Measurements from ENCODE around the gene SLAMF9. TPM values are rescaled to one million over a fixed set of nuclear protein-coding genes. Genes with fewer than 3 reads are reported as not detected.
A peak's percentile ranks its signal among the peaks of the same experiment; 100 is the strongest.

SLAMF9 gene
- total RNA-seq, 5 donors from 2014 or later (not counting 1 experiment from before 2014, with no cell fraction given): not detected

GRCh38 chr1:159935719-159936272 lies 18.2 kb downstream of the SLAMF9 start:
- Histone ChIP-seq H3K9me3 (no peaks in the 10 kb centered on the region), H3K4me1 (ENCODE audit: control insufficient read depth in 1 of 2, extremely low read depth in 1 of 2, insufficient read depth in 2 of 2, low read length in 2 of 2) (peaks cover 4 to 17% of the 10 kb centered on the region in 2 experiments), H3K36me3 (ENCODE audit: control insufficient read depth in 2 of 2, extremely low read depth in 1 of 2, insufficient read depth in 1 of 2, low read length in 1 of 2) (no peaks in the 10 kb centered on the region), H3K27ac (ENCODE audit: low read length) (no peak overlapping the region), H3K4me3 (ENCODE audit: control insufficient read depth in 1 of 2, extremely low read depth in 1 of 2, low read length in 1 of 2) (no peak overlapping the region), H3K27me3 (replicated peaks in 1 of 2; ENCODE audit: control insufficient read depth in 2 of 2, extremely low read depth in 1 of 2, insufficient read depth in 2 of 2, low read length in 1 of 2) (peaks cover 0 to 38% of the 10 kb centered on the region in 2 experiments)
- H3K9me3 Mint-ChIP-seq: no peaks in the 10 kb centered on the region
- peaks cover 0 to 12% (median 8%) of the 10 kb centered on the region in 3 donors for H3K4me1 Mint-ChIP-seq
- DNase-seq (no peak), ATAC-seq (replicated peaks in 1 of 4) (peak in 1 of 4 experiments; percentile 7)
- H3K27me3 Mint-ChIP-seq: peaks cover 4 to 5% of the 10 kb centered on the region in 2 donors
- H3K27ac Mint-ChIP-seq: no peak overlapping the region
- WGBS (ENCODE audit: insufficient coverage): 100% methylated on average over 1 of the region's 4 CpGs
- H3K4me3 Mint-ChIP-seq: no peak overlapping the region
- no peaks in the 10 kb centered on the region for H3K36me3 Mint-ChIP-seq
- CTCF ChIA-PET: interaction anchor here (0.5 to 2.1 kb wide), 7 partner anchors 12 to 327 kb away, joined by 3 to 5 read pairs (median 3); partner anchors contain the start of gene CFAP45 (in 1 of the 2)
- POLR2A ChIA-PET: interaction anchor here in 1 of 2 donors (1.5 kb wide), 1 partner anchor 11 kb away, joined by 4 read pairs; the partner anchor contains the start of gene TAGLN2

GRCh38 chr1:159935305-159935704 lies 18.7 kb downstream of the SLAMF9 start:
- Histone ChIP-seq H3K27me3 (replicated peaks in 1 of 2; ENCODE audit: control insufficient read depth in 2 of 2, extremely low read depth in 1 of 2, insufficient read depth in 2 of 2, low read length in 1 of 2) (peaks cover 0 to 38% of the 10 kb centered on the region in 2 experiments), H3K36me3 (ENCODE audit: control insufficient read depth in 2 of 2, extremely low read depth in 1 of 2, insufficient read depth in 1 of 2, low read length in 1 of 2) (no peaks in the 10 kb centered on the region), H3K9me3 (no peaks in the 10 kb centered on the region), H3K4me1 (ENCODE audit: control insufficient read depth in 1 of 2, extremely low read depth in 1 of 2, insufficient read depth in 2 of 2, low read length in 2 of 2) (peaks cover 4 to 17% of the 10 kb centered on the region in 2 experiments), H3K27ac (ENCODE audit: low read length) (no peak overlapping the region), H3K4me3 (ENCODE audit: control insufficient read depth in 1 of 2, extremely low read depth in 1 of 2, low read length in 1 of 2) (no peak overlapping the region)
- peaks cover 0 to 12% (median 8%) of the 10 kb centered on the region in 3 donors for H3K4me1 Mint-ChIP-seq
- H3K4me3 Mint-ChIP-seq: no peak overlapping the region
- ChIA-PET POLR2A (interaction anchor here in 1 of 2 donors (1.5 kb wide), 1 partner anchor 10 kb away, joined by 4 read pairs; the partner anchor contains the start of gene TAGLN2), CTCF (interaction anchor here (0.5 to 2.1 kb wide), 4 partner anchors 12 to 327 kb away, joined by 3 to 5 read pairs (median 4); no protein-coding TSS in a partner anchor)
- H3K27ac Mint-ChIP-seq: no peak overlapping the region
- ATAC-seq (replicated peaks in 1 of 4) (no peak), DNase-seq (no peak)
- H3K9me3 Mint-ChIP-seq: no peaks in the 10 kb centered on the region
- no peaks in the 10 kb centered on the region for H3K36me3 Mint-ChIP-seq
- 89% methylated on average over 9 of the region's 11 CpGs for WGBS (ENCODE audit: insufficient coverage)
- H3K27me3 Mint-ChIP-seq: peaks cover 4 to 5% of the 10 kb centered on the region in 2 donors

GRCh38 chr1:159934136-159935039 lies 19.6 kb downstream of the SLAMF9 start:
- ChIA-PET POLR2A (interaction anchor here in 1 of 2 donors (1.5 kb wide), 1 partner anchor 9 kb away, joined by 4 read pairs; the partner anchor contains the start of gene TAGLN2), CTCF (interaction anchor here (0.7 to 2.1 kb wide), 4 partner anchors 11 to 72 kb away, joined by 3 to 5 read pairs (median 3); no protein-coding TSS in a partner anchor)
- peaks cover 0 to 12% (median 8%) of the 10 kb centered on the region in 3 donors for H3K4me1 Mint-ChIP-seq
- H3K27ac Mint-ChIP-seq: no peak overlapping the region
- no peaks in the 10 kb centered on the region for H3K9me3 Mint-ChIP-seq
- DNase-seq (no peak), ATAC-seq (replicated peaks in 1 of 4) (no peak)
- H3K4me3 Mint-ChIP-seq: no peak overlapping the region
- Histone ChIP-seq H3K9me3 (no peaks in the 10 kb centered on the region), H3K27ac (ENCODE audit: low read length) (no peak overlapping the region), H3K4me1 (ENCODE audit: control insufficient read depth in 1 of 2, extremely low read depth in 1 of 2, insufficient read depth in 2 of 2, low read length in 2 of 2) (peaks cover 4 to 17% of the 10 kb centered on the region in 2 experiments), H3K27me3 (replicated peaks in 1 of 2; ENCODE audit: control insufficient read depth in 2 of 2, extremely low read depth in 1 of 2, insufficient read depth in 2 of 2, low read length in 1 of 2) (peaks cover 0 to 38% of the 10 kb centered on the region in 2 experiments), H3K36me3 (ENCODE audit: control insufficient read depth in 2 of 2, extremely low read depth in 1 of 2, insufficient read depth in 1 of 2, low read length in 1 of 2) (no peaks in the 10 kb centered on the region), H3K4me3 (ENCODE audit: control insufficient read depth in 1 of 2, extremely low read depth in 1 of 2, low read length in 1 of 2) (no peak overlapping the region)
- H3K27me3 Mint-ChIP-seq: peaks cover 4 to 5% of the 10 kb centered on the region in 2 donors
- 100% methylated on average over 2 of the region's 14 CpGs for WGBS (ENCODE audit: insufficient coverage)
- no peaks in the 10 kb centered on the region for H3K36me3 Mint-ChIP-seq

- Mint-ChIP-seq H3K9me3 (no peaks in the 10 kb centered on the region), H3K27ac (no peak overlapping the region), H3K27me3 (peaks cover 0 to 2% of the 10 kb centered on the region in 2 donors), H3K4me1 (peaks cover 0 to 12% (median 8%) of the 10 kb centered on the region in 3 donors), H3K4me3 (no peak overlapping the region), H3K36me3 (no peaks in the 10 kb centered on the region)
- DNase-seq (no peak), ATAC-seq (replicated peaks in 1 of 4) (no peak)
- CTCF ChIA-PET: interaction anchor here (0.9 to 1.8 kb wide), 3 partner anchors 72 to 75 kb away, joined by 3 to 6 read pairs (median 5); no protein-coding TSS in a partner anchor
- no peaks in the 10 kb centered on the region for H3K36me3 ChIP-seq (ENCODE audit: control insufficient read depth in 2 of 2, extremely low read depth in 1 of 2, insufficient read depth in 1 of 2, low read length in 1 of 2)
- H3K9me3 ChIP-seq: no peaks in the 10 kb centered on the region
- WGBS (ENCODE audit: insufficient coverage): 75% methylated on average over 4 of the region's 4 CpGs
- H3K4me3 ChIP-seq (ENCODE audit: control insufficient read depth in 1 of 2, extremely low read depth in 1 of 2, low read length in 1 of 2): no peak overlapping the region
- POLR2A ChIA-PET: no interaction called here
- H3K27ac ChIP-seq (ENCODE audit: low read length): no peak overlapping the region
- H3K4me1 ChIP-seq (ENCODE audit: control insufficient read depth in 1 of 2, extremely low read depth in 1 of 2, insufficient read depth in 2 of 2, low read length in 2 of 2): peaks cover 4 to 17% of the 10 kb centered on the region in 2 experiments
- peaks cover 0 to 36% of the 10 kb centered on the region in 2 experiments for H3K27me3 ChIP-seq (replicated peaks in 1 of 2; ENCODE audit: control insufficient read depth in 2 of 2, extremely low read depth in 1 of 2, insufficient read depth in 2 of 2, low read length in 1 of 2)
Observed at GRCh38 chr1:159933347-159933746, 20.7 kb downstream of the SLAMF9 start.

- 86% methylated on average over 14 of the region's 16 CpGs for WGBS (ENCODE audit: insufficient coverage)
- ChIA-PET POLR2A (interaction anchor here in 1 of 2 donors (1.0 kb wide), 1 partner anchor 8 kb away, joined by 7 read pairs; no protein-coding TSS in a partner anchor), CTCF (interaction anchor here (0.5 to 1.8 kb wide), 3 partner anchors 73 to 1922 kb away, joined by 3 to 6 read pairs (median 5); no protein-coding TSS in a partner anchor)
- Mint-ChIP-seq H3K9me3 (no peaks in the 10 kb centered on the region), H3K36me3 (no peaks in the 10 kb centered on the region), H3K4me3 (no peak overlapping the region), H3K4me1 (peaks cover 0 to 12% (median 8%) of the 10 kb centered on the region in 3 donors), H3K27ac (no peak overlapping the region), H3K27me3 (peaks cover 0 to 2% of the 10 kb centered on the region in 2 donors)
- H3K36me3 ChIP-seq (ENCODE audit: control insufficient read depth in 2 of 2, extremely low read depth in 1 of 2, insufficient read depth in 1 of 2, low read length in 1 of 2): no peaks in the 10 kb centered on the region
- H3K4me3 ChIP-seq (ENCODE audit: control insufficient read depth in 1 of 2, extremely low read depth in 1 of 2, low read length in 1 of 2): no peak overlapping the region
- peaks cover 4 to 16% of the 10 kb centered on the region in 2 experiments for H3K4me1 ChIP-seq (ENCODE audit: control insufficient read depth in 1 of 2, extremely low read depth in 1 of 2, insufficient read depth in 2 of 2, low read length in 2 of 2)
- ATAC-seq (replicated peaks in 1 of 4) (no peak), DNase-seq (no peak)
- no peaks in the 10 kb centered on the region for H3K9me3 ChIP-seq
- H3K27me3 ChIP-seq (replicated peaks in 1 of 2; ENCODE audit: control insufficient read depth in 2 of 2, extremely low read depth in 1 of 2, insufficient read depth in 2 of 2, low read length in 1 of 2): peaks cover 0 to 33% of the 10 kb centered on the region in 2 experiments
- H3K27ac ChIP-seq (ENCODE audit: low read length): no peak overlapping the region
Observed at GRCh38 chr1:159932296-159933285, 21.4 kb downstream of the SLAMF9 start.

All from T-cell (primary cell).